Bronchial epithelial cell (primary cell): ENCODE measurements around the gene ATP6V0B. TPM values are rescaled to one million over a fixed set of nuclear protein-coding genes. Genes with fewer than 3 reads are reported as not detected.

Experiments used
- DNase-seq: peaks from one replicate; pipeline ENCODE4 v3.0.0-alpha.2; 2010; ENCODE audit warnings: low read depth
- FAIRE-seq: peaks from 2 replicates; lab custom pipeline; 2011; peaks lifted over from hg19 to GRCh38; lab: Jason Lieb, UNC
- H3K27me3 ChIP-seq: 2 replicates; pipeline ENCODE4 v1.5.1; 2011; ENCODE audit warnings: low read length; ENCODE audit not compliant: control insufficient read depth, insufficient read depth
- H3K36me3 ChIP-seq: 2 replicates; pipeline ENCODE4 v1.5.1; 2011; ENCODE audit warnings: low read length; ENCODE audit not compliant: control insufficient read depth, insufficient read depth
- H3K4me3 ChIP-seq: 2 replicates; pipeline ENCODE4 v1.5.1; 2011; ENCODE audit warnings: mild to moderate bottlenecking, low read depth, low read length, control low read depth
- CTCF ChIP-seq: IDR thresholded peaks from 2 replicates; pipeline ENCODE4 v1.5.1; 2011; ENCODE audit warnings: mild to moderate bottlenecking, moderate library complexity, low read length, control low read depth, inconsistent platforms; ENCODE audit not compliant: insufficient read depth, severe bottlenecking
- total RNA-seq: library from RNA; depleted of rRNA; stranded (reverse); fragments of >200 nt; gene quantifications from 2 replicates; pipeline ENCODE4 v1.2.1, GENCODE V29; 2014

ATP6V0B gene
- total RNA-seq, 1 donor from 2014 or later: 220 TPM

GRCh38 chr1:43985984-43986595, 11.3 kb downstream of the ATP6V0B start:
- FAIRE-seq (peak; percentile 18), DNase-seq (peak; percentile 74)
- no peak overlapping the region for H3K4me3 ChIP-seq
- TF ChIP-seq CTCF: no peak
- H3K36me3 ChIP-seq: peaks cover 17% of the 10 kb centered on the region
- no peaks in the 10 kb centered on the region for H3K27me3 ChIP-seq

- Histone ChIP-seq H3K36me3 (peaks cover 14% of the 10 kb centered on the region), H3K27me3 (no peaks in the 10 kb centered on the region), H3K4me3 (no peak overlapping the region)
- DNase-seq: no peak
- no peak for FAIRE-seq
- TF ChIP-seq CTCF: peak; percentile 34
Observed at GRCh38 chr1:43986712-43987111, 12.0 kb downstream of the ATP6V0B start.

GRCh38 chr1:43987159-43987902, 12.6 kb downstream of the ATP6V0B start:
- TF ChIP-seq CTCF: no peak
- Histone ChIP-seq H3K36me3 (peaks cover 8% of the 10 kb centered on the region), H3K4me3 (no peak overlapping the region), H3K27me3 (no peaks in the 10 kb centered on the region)
- DNase-seq: peak; percentile 62
- FAIRE-seq: peak; percentile 50

- FAIRE-seq: no peak
- Histone ChIP-seq H3K36me3 (peaks cover under 1% of the 10 kb centered on the region), H3K27me3 (no peaks in the 10 kb centered on the region), H3K4me3 (peak overlapping the region; percentile 62)
- peak; percentile 11 for TF ChIP-seq CTCF
- no peak for DNase-seq
Observed at GRCh38 chr1:43990271-43991199, 15.8 kb downstream of the ATP6V0B start.

DNA sequence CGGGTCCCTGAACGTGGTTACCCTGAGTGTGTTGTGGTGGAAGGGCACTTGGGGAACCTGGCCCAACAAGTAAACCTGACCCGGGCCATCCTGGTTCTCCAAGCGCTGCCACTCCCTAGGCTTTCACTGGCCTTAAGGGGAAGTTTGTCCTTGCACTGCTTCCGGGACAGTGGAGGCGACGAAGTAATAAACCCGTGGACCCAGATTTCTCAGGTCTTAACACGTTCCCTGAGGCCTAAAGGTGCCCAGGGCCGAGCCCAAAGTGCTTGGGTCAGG, 16.4 kb downstream of the ATP6V0B start:
- FAIRE-seq (no peak), DNase-seq (no peak)
- Histone ChIP-seq H3K4me3 (peak overlapping the region; percentile 62), H3K27me3 (no peaks in the 10 kb centered on the region), H3K36me3 (no peaks in the 10 kb centered on the region)
- TF ChIP-seq CTCF: no peak
